GM19238 (cell line): ENCODE measurements around the gene ADAD2.

ENCODE experiments used
- DNase-seq: peaks from one replicate; pipeline ENCODE4 v3.0.0; 2011; ENCODE audit warnings: low spot score; ENCODE audit not compliant: insufficient read length

ADAD2 gene

GRCh38 chr16:84245956-84246678, 55.2 kb downstream of the ADAD2 start:
- no peak for DNase-seq

GRCh38 chr16:84246679-84247077, 55.7 kb downstream of the ADAD2 start:
- DNase-seq, result no peak
